ENCODE data around the gene UQCRFS1.
"Not testable (repeated sequence)": the region's sequence is repeated elsewhere in the genome, so short reads cannot be mapped to it uniquely, and the experiment has no call there.

Gene UQCRFS1

GRCh38 chr19:29214411-29214810, 1.5 kb upstream of the UQCRFS1 start:
- DNase-seq (ENCODE audit: low spot score) = no peak

DNA sequence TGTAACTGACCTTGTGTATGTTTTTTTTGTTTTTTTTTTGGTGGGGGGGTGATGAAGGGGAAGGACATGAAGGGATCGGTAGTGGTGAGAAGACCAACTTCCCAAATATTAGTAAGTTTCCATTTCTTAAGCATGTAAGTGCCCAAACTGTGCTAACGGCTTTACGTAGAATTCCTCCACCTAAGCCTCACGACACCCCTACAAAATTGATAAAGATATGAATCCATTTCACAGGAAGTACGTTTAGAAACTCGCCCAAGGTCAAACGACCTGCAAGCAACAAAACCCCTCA, 649 bp downstream of the UQCRFS1 start:
- no peak for DNase-seq (ENCODE audit: low spot score)

- no peak for DNase-seq (ENCODE audit: low spot score)
Measured at GRCh38 chr19:29211562-29212355, 1.2 kb downstream of the UQCRFS1 start.

DNA sequence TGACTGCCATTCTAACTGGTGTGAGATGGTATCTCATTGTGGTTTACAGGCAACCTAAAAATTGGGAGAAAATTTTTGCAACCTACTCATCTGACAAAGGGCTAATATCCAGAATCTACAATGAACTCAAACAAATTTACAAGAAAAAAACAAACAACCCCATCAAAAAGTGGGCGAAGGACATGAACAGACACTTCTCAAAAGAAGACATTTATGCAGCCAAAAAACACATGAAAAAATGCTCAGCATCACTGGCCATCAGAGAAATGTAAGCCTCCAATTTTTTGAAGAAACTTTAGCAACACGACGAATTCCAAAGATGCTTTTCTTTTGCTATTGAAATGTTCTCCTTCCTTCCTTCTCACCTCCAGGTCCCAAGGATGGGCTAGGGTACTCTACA, 1.9 kb downstream of the UQCRFS1 start:
- not testable (repeated sequence) for DNase-seq (ENCODE audit: low spot score)

DNA sequence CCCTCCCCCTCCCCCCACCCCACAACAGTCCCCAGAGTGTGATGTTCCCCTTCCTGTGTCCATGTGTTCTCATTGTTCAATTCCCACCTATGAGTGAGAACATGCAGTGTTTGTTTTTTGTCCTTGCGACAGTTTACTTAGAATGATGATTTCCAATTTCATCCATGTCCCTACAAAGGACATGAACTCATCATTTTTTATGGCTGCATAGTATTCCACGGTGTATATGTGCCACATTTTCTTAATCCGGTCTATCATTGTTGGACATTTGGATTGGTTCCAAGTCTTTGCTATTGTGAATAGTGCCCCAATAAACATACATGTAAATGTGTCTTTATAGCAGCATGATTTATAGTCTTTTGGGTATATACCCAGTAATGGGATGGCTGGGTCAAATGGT, 2.4 kb downstream of the UQCRFS1 start:
- not testable (repeated sequence) for DNase-seq (ENCODE audit: low spot score)

DNA sequence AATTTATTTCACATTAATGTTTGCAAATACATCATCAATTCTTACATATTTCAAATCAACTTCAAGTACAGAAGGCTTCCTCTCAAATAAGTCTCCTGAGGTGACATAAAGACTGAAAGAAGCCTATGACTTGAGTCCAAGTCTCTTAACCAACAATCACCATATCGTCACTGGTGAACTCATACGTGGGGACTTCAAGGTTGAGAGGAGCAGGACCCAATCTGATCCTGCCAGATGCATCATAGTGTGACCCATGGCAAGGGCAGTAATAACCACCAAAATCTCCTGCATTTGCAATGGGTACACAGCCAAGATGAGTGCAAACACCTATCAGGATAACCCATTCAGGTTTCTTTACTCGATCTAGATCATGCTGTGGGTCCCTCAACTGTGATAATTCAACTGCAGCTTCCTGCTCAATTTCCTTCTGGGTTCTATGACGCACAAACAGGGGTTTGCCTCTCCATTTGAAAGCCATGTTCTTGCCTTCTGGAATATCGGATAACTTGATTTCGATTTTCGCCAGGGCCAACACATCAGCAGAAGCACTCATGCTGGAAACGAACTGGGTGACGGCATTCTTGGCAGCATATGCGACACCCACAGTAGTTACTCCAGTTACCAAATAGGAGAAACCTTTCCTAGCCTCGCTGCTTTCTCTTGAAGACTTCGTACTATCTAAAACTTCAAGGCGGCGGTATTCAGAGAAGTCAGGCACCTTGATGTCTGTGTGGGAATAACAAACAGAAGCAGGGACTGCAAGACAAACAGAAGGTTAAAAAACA, 5.4 kb downstream of the UQCRFS1 start:
- DNase-seq (ENCODE audit: low spot score) = not testable (repeated sequence)

DNA sequence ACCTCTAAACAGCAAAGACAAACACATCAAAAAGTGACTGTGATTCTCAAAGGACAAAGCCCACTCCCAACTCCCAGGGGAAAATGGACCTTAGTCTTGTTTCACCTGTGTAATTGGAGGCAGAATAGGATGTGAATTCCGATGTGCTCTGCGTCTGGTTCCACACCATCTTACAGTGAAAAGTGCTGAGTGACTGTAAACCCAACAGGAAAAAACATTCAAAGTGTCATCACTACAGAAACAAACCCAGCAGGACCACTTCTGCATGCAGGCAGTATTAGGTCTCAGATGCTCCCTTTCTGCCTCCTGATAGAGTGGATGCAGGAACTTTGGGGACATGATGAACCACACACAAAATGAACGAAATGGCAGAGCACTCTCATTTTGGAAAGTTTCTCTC, 6.5 kb downstream of the UQCRFS1 start:
- DNase-seq (ENCODE audit: low spot score) = no peak

GRCh38 chr19:29202281-29202680, 10.7 kb downstream of the UQCRFS1 start:
- no peak for DNase-seq (ENCODE audit: low spot score)

- no peak for DNase-seq (ENCODE audit: low spot score)
Measured at GRCh38 chr19:29201855-29202254, 11.1 kb downstream of the UQCRFS1 start.

DNA sequence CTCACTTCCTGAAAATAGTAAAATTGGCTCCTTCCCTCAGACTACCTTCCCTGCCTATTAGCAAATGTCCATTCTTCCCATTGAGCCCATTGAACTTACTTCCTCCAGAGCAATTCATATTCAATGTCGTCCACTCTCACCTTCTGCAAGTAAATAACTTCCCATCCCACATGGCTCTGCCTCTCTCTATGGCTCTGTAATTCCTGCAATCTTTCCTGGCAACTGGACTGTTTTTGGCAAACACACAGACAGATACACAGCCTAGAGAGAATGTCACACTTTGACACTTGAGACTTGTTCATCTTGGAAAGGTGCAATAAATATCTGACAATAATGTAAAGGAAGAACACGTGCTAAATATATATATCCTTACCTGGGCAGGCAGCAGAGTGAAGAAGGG, 18.3 kb downstream of the UQCRFS1 start:
- no peak for DNase-seq (ENCODE audit: low spot score)

DNA sequence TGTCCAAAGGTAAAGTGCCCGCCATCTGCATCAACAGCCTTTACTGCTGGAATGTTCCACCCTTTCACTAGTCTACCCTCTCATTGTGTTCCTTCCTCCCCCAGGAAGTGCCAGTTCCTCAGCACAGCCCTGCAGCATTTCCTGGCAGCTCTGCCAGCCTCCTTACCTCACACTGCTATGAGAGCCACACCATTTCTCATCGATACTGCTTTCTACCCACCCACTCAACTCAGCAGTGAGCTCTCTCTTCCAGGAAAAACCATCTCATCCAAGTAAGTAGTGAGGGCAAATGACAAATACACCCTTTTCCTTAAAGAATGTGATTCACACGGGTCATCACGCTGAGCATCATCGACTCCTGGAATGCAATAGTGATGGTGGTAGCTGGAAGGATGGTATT, 19.8 kb downstream of the UQCRFS1 start:
- DNase-seq (ENCODE audit: low spot score) = no peak

GRCh38 chr19:29191005-29191404, 21.9 kb downstream of the UQCRFS1 start:
- DNase-seq (ENCODE audit: low spot score) = no peak

DNA sequence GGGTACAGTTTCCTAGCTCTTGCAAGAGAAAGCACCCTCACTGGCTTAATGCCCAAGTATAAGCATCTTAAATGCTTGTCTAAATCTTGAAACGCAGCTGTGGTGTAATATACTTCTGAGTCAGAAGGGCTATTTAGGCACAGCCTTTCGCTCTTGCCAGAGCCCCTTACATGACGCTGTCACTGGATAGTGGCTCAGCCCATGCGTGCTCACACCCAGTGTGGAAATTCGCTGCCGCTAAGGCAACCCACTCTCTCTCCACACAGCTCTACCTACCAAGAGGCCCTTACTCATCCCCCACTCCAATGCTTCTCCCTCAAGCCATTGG, 24.0 kb downstream of the UQCRFS1 start:
- DNase-seq (ENCODE audit: low spot score) = no peak

GRCh38 chr19:29188289-29189032, 24.5 kb downstream of the UQCRFS1 start:
- DNase-seq (ENCODE audit: low spot score) = no peak

GRCh38 chr19:29187676-29188075, 25.3 kb downstream of the UQCRFS1 start:
- DNase-seq (ENCODE audit: low spot score) = no peak

- DNase-seq (ENCODE audit: low spot score) = no peak
Measured at GRCh38 chr19:29185427-29185826, 27.5 kb downstream of the UQCRFS1 start.

- no peak for DNase-seq (ENCODE audit: low spot score)
Measured at GRCh38 chr19:29176981-29177754, 35.8 kb downstream of the UQCRFS1 start.

- no peak for DNase-seq (ENCODE audit: low spot score)
Measured at GRCh38 chr19:29173896-29174295, 39.1 kb downstream of the UQCRFS1 start.

DNA sequence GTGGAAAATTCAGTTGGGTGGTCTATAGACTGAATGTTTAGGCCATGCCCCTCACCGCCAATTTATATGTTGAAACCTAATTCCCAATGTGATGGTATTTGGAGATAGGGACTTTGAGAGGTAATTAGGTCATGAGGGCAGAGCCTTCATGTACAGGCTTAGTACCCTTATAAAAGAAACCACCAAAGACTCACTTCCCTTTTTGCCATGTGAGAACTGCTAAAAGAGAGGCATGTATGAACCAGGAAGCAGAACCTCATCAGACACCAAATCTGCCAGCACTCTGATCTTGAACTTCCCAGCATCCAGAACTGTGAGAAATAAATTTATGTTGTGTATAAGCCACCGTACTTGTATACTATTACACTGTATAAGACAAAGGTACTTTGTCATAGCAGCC, 40.6 kb downstream of the UQCRFS1 start:
- no peak for DNase-seq (ENCODE audit: low spot score)

- no peak for DNase-seq (ENCODE audit: low spot score)
Measured at GRCh38 chr19:29171525-29171924, 41.4 kb downstream of the UQCRFS1 start.

DNA sequence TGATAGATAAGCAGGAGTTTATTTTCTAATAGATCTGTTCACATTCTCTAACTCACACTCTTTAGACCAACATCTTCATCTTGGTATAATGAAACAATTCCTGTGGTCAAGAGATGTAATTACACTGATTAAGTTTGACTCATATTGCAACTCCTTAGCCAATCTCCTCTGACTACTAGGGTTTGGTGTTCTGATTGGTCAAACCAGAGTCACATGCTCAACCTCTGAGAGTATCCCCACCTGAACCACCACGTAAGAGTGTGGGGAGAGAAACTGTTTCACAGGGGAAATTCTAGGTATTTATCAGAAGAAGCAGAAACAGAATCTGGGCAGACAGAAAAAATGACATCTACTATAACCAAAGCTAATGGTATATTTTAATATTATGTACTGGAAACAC, 42.4 kb downstream of the UQCRFS1 start:
- DNase-seq (ENCODE audit: low spot score) = no peak

- DNase-seq (ENCODE audit: low spot score) = no peak
Measured at GRCh38 chr19:29162694-29163093, 50.3 kb downstream of the UQCRFS1 start.
